Eye (tissue), 1 donor: ENCODE data around the gene CDKAL1.

Experiments used
- DNase-seq: peaks from one replicate; pipeline ENCODE4 v3.0.0-alpha.2; 2015

The CDKAL1 gene

GRCh38 chr6:20991910-20992309 is 457.7 kb downstream of the CDKAL1 start:
- DNase-seq = no peak

- no peak for DNase-seq
These were observed 461.8 kb downstream of the CDKAL1 start for GRCh38 chr6:20996099-20996498.

GRCh38 chr6:20997143-20997769 is 463.0 kb downstream of the CDKAL1 start:
- DNase-seq = no peak

GRCh38 chr6:20997770-20998147 is 463.5 kb downstream of the CDKAL1 start:
- DNase-seq = no peak

- peak; percentile 15 for DNase-seq
These were observed 464.6 kb downstream of the CDKAL1 start for GRCh38 chr6:20998748-20999448.

- no peak for DNase-seq
These were observed 466.1 kb downstream of the CDKAL1 start for GRCh38 chr6:21000331-21000801.

- no peak for DNase-seq
These were observed 467.5 kb downstream of the CDKAL1 start for GRCh38 chr6:21001736-21002135.

GRCh38 chr6:21003780-21004541 is 469.7 kb downstream of the CDKAL1 start:
- DNase-seq = no peak

GRCh38 chr6:21005816-21006570 is 471.7 kb downstream of the CDKAL1 start:
- DNase-seq = peak; percentile 49

GRCh38 chr6:21019614-21020013 is 485.4 kb downstream of the CDKAL1 start:
- DNase-seq = no peak

GRCh38 chr6:21022343-21023107 is 488.3 kb downstream of the CDKAL1 start:
- DNase-seq = peak; percentile 68

GRCh38 chr6:21023210-21023609 is 489.0 kb downstream of the CDKAL1 start:
- no peak for DNase-seq

- DNase-seq = no peak
These were observed 490.4 kb downstream of the CDKAL1 start for GRCh38 chr6:21024616-21025015.

- no peak for DNase-seq
These were observed 492.5 kb downstream of the CDKAL1 start for GRCh38 chr6:21026576-21027273.

- no peak for DNase-seq
These were observed 493.2 kb downstream of the CDKAL1 start for GRCh38 chr6:21027507-21027906.

- DNase-seq = no peak
These were observed 496.9 kb downstream of the CDKAL1 start for GRCh38 chr6:21031182-21031581.

- no peak for DNase-seq
These were observed 498.8 kb downstream of the CDKAL1 start for GRCh38 chr6:21033084-21033483.

GRCh38 chr6:21033575-21034026 is 499.3 kb downstream of the CDKAL1 start:
- DNase-seq = peak; percentile 31

GRCh38 chr6:21034345-21034744 is 500.1 kb downstream of the CDKAL1 start:
- DNase-seq = no peak

GRCh38 chr6:21037453-21037852 is 503.2 kb downstream of the CDKAL1 start:
- DNase-seq = no peak

GRCh38 chr6:21039926-21040325 is 505.7 kb downstream of the CDKAL1 start:
- peak; percentile 24 for DNase-seq
